AG10803 (cell line): ENCODE data around the gene RSPH1.

Source experiments
- DNase-seq: peaks from one replicate; pipeline ENCODE4 v3.0.0; 2010; ENCODE audit warnings: low read depth
- H3K4me3 ChIP-seq: 2 replicates; pipeline ENCODE4 v1.5.1; 2011; ENCODE audit warnings: mild to moderate bottlenecking, low read length, control low read depth
- CTCF ChIP-seq: conservative IDR thresholded peaks from 2 replicates; pipeline ENCODE4 v1.5.1; 2011; ENCODE audit warnings: mild to moderate bottlenecking, low read length, control low read depth, inconsistent platforms

Gene RSPH1

GRCh38 chr21:42486531-42486930 lies 9.5 kb downstream of the RSPH1 start:
- TF ChIP-seq CTCF: no peak
- DNase-seq: no peak
- H3K4me3 ChIP-seq: no peak overlapping the region

DNA sequence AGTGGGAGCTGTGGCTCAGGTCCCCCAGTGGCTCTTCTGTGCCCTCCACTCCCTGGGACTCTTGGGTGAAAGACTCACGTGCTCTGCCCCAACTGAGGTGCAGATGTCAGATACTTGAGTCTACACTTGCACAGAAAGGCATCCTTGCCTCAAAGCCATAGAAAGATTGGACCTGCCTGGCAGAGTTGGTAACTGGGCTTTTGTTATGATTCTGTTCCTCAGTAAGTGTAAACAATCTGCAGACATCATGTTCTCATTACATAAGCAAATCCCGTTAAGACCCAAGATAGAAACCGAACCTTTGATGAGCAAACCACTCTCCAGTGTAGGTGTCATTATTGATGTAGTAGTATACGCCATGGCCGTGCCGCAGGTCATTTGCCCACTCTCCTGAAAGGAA lies 10.0 kb downstream of the RSPH1 start:
- H3K4me3 ChIP-seq: no peak overlapping the region

DNA sequence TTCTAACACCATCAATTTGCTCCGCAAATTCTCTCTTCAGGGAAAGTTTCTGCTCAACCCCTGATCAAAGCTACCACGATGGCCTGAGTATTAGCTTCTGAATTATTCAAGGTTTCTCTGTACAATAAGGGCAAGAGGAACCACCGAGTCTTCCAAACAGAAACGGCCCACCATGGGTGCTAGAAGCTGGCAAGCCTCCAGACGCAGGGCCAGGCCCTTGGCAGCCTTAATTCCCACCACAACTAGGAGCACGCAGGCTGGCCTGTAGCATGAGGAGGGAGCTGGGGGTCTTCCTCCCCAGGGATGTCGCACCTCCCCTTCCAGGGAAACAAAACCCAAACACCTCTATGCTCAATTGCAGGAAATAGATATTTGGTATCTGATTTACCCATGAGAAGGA lies 11.1 kb downstream of the RSPH1 start:
- H3K4me3 ChIP-seq: no peak overlapping the region
- DNase-seq: no peak

More for the DNA sequence above, 10.0 kb downstream of the RSPH1 start:
- DNase-seq: no peak
- TF ChIP-seq CTCF: no peak

GRCh38 chr21:42481169-42481568 lies 14.9 kb downstream of the RSPH1 start:
- DNase-seq: no peak
- H3K4me3 ChIP-seq: no peak overlapping the region
- no peak for TF ChIP-seq CTCF

More for the DNA sequence above, 11.1 kb downstream of the RSPH1 start:
- no peak for TF ChIP-seq CTCF

- no peak overlapping the region for H3K4me3 ChIP-seq
- TF ChIP-seq CTCF: no peak
- no peak for DNase-seq
Measured at GRCh38 chr21:42480736-42481135, 15.3 kb downstream of the RSPH1 start.

- no peak for DNase-seq
- TF ChIP-seq CTCF: no peak
- H3K4me3 ChIP-seq: no peak overlapping the region
Measured at GRCh38 chr21:42479582-42479981, 16.4 kb downstream of the RSPH1 start.

DNA sequence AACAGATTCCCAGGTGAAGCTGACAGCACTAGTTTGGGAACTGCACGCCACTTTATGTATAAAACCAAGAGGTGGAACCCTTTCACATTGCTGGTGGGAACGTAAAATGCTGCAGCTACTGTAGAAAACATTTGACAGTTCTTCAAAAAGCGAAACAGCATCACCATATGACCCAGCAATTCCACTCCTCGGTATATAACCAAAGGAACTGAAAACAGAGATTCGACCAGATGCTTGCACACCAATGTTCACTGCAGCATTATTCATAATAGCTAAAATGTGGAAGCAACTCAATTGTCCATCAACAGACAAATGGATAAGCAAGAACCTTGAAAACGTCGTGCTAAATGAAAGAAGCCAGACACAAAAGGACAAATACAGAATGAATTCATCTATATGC lies 17.5 kb downstream of the RSPH1 start:
- no peak overlapping the region for H3K4me3 ChIP-seq
- TF ChIP-seq CTCF: no peak
- no peak for DNase-seq
